GM12878 (cell line): Measurements from ENCODE around the gene GTPBP4. TPM values are rescaled to one million over a fixed set of nuclear protein-coding genes. Genes with fewer than 3 reads are reported as not detected.

ENCODE experiments used
- ATAC-seq: fragments of 200-7000 bp; cut with Tn5 transposase; 3 replicates; pipeline ENCODE4 v1.9.1; 2020; ENCODE audit warnings: mild to moderate bottlenecking, moderate library complexity
- BruUV-seq: library from RNA; stranded (reverse); fragments of 400-500 nt; replicated peaks from 2 replicates; lab custom pipeline; 2021; lab: Mats Ljungman, UMichigan
- CTCF ChIA-PET: fragments of 300-600 bp; sonication (Branson Sonifier 250); formaldehyde crosslinking; extraction: SDS; loops from one replicate; lab custom pipeline; 2021; ENCODE audit warnings: inconsistent platforms; lab: Yijun Ruan, JAX
- POLR2A ChIA-PET: fragments of 350-600 bp; formaldehyde crosslinking; extraction: SDS; loops from one replicate; lab custom pipeline; 2021; ENCODE audit warnings: inconsistent platforms; lab: Charles Lee
- RAD21 ChIA-PET: fragments of 300-600 bp; sonication (Branson Sonifier 250); formaldehyde crosslinking; loops from one replicate; lab custom pipeline; 2023; ENCODE audit warnings: antibody characterized with exemption; ENCODE audit not compliant: unreplicated experiment; lab: Charles Lee
- SMC1A ChIA-PET: fragments of 300-600 bp; sonication (Branson Sonifier 250); formaldehyde crosslinking; loops from one replicate; lab custom pipeline; 2023; ENCODE audit not compliant: unreplicated experiment, uncharacterized antibody; lab: Charles Lee
- DNase-seq: peaks from one replicate; pipeline ENCODE4 v3.0.0-alpha.2; 2011; ENCODE audit warnings: low read depth, low spot score
- FAIRE-seq: peaks from 3 replicates; lab custom pipeline; 2011; peaks lifted over from hg19 to GRCh38; lab: Jason Lieb, UNC
- H2AFZ ChIP-seq: 2 replicates; pipeline ENCODE4 v1.6.0; 2011; ENCODE audit warnings: low read depth, low read length, control low read depth; ENCODE audit not compliant: control insufficient read depth
- H3K27ac ChIP-seq: 2 replicates; pipeline ENCODE4 v1.5.1; 2011; ENCODE audit warnings: control low read depth; ENCODE audit not compliant: control insufficient read depth, insufficient read depth
- H3K27me3 ChIP-seq, 2 experiments: replicated peaks in 1 of 2; 2 replicates each; pipeline versions ENCODE4 v1.6.0 to v1.6.1; 2011; ENCODE audit warnings: low read length in 1 of 2; ENCODE audit not compliant: control insufficient read depth in 2 of 2, insufficient read depth in 2 of 2
- H3K36me3 ChIP-seq, 2 experiments: 2 replicates each; pipeline ENCODE4 v1.5.1; 2011; ENCODE audit warnings: low read length in 1 of 2; ENCODE audit not compliant: control insufficient read depth in 2 of 2, insufficient read depth in 2 of 2
- H3K4me1 ChIP-seq: 2 replicates; pipeline ENCODE4 v1.6.1; 2011; ENCODE audit warnings: mild to moderate bottlenecking, low read length, moderate library complexity, mixed read lengths; ENCODE audit not compliant: control insufficient read depth, insufficient read depth
- H3K4me2 ChIP-seq: 2 replicates; pipeline ENCODE4 v1.6.0; 2011; ENCODE audit warnings: control low read depth; ENCODE audit not compliant: control insufficient read depth, insufficient read depth
- H3K4me3 ChIP-seq: fragments of 200-600 bp; sonication (generic); 2 replicates; pipeline ENCODE4 v1.5.1; 2016
- H3K79me2 ChIP-seq: 2 replicates; pipeline ENCODE4 v1.6.0; 2011; ENCODE audit warnings: low read length; ENCODE audit not compliant: control insufficient read depth, insufficient read depth
- H3K9ac ChIP-seq: 2 replicates; pipeline ENCODE4 v1.8.0; 2011; ENCODE audit warnings: low read length, control low read depth, mixed read lengths; ENCODE audit not compliant: control insufficient read depth, insufficient read depth
- H3K9me3 ChIP-seq: replicated peaks from 3 replicates; pipeline ENCODE4 v1.5.1; 2011; ENCODE audit warnings: mild to moderate bottlenecking, low read length; ENCODE audit not compliant: control insufficient read depth, insufficient read depth
- H4K20me1 ChIP-seq: 2 replicates; pipeline ENCODE4 v1.6.0; 2011; ENCODE audit not compliant: control insufficient read depth, insufficient read depth
- BCL11A ChIP-seq: IDR thresholded peaks from 2 replicates; pipeline ENCODE4 v1.6.1; 2011; ENCODE audit warnings: low read depth, low read length
- CHD1 ChIP-seq: IDR thresholded peaks from 2 replicates; pipeline ENCODE4 v1.6.1; 2012; ENCODE audit warnings: low read depth, low read length, improper control_type of control experiment
- EGR1 ChIP-seq, 2 experiments: IDR thresholded peaks; 1 replicate in 1 of 2; 2 replicates in 1 of 2; pipeline ENCODE4 v1.6.1; 2011 to 2012; ENCODE audit warnings: low read depth in 2 of 2, low read length in 2 of 2, borderline replicate concordance in 1 of 2, mild to moderate bottlenecking in 1 of 2, moderate library complexity in 1 of 2
- IKZF1 ChIP-seq: fragments of 450-650 bp; conservative IDR thresholded peaks from 2 replicates; pipeline ENCODE4 v1.6.1; 2017; ENCODE audit warnings: antibody characterized with exemption, mild to moderate bottlenecking
- PAX5 ChIP-seq: IDR thresholded peaks from 2 replicates; pipeline ENCODE4 v1.6.1; 2011; ENCODE audit warnings: low read depth, low read length, borderline replicate concordance
- TCF12 ChIP-seq: IDR thresholded peaks from 2 replicates; pipeline ENCODE4 v1.6.1; 2011; ENCODE audit warnings: low read depth, mild to moderate bottlenecking, low read length
- ZNF217 ChIP-seq: fragments of 450-650 bp; IDR thresholded peaks from 2 replicates; pipeline ENCODE4 v1.6.1; 2017; ENCODE audit warnings: antibody characterized with exemption, mild to moderate bottlenecking
- ZZZ3 ChIP-seq: IDR thresholded peaks from 2 replicates; pipeline ENCODE4 v1.6.1; 2011; ENCODE audit warnings: low read depth; ENCODE audit not compliant: control insufficient read depth, insufficient read length
- WGBS: methylation state at CpG from one replicate; pipeline ENCODE4 v1.1.6; 2016; ENCODE audit warnings: low lambda C conversion rate; ENCODE audit not compliant: insufficient replicate concordance, insufficient coverage; ENCODE audit errors: missing lambda C conversion rate; 5-methylcytosine and 5-hydroxymethylcytosine counted together
- in situ Hi-C: fragments of 300-500 bp; cut with MboI; formaldehyde crosslinking; loops from 9 replicates; pipeline ENCODE4 v1.14.3; 2018; ENCODE audit warnings: mixed read lengths
- intact Hi-C: fragments of 100-400 bp; cut with micrococcal nuclease; formaldehyde crosslinking; loops from one replicate; pipeline ENCODE4 v1.14.2; 2022; ENCODE audit not compliant: unreplicated experiment
- polyA plus RNA-seq, 11 experiments: library from polyadenylated mRNA; depleted of rRNA in 4 of 11; unstranded in 6 of 11; stranded (reverse) in 5 of 11; fragments of >200 nt; fragmentation: Nextera tagmentation in 4 of 11; fragmentation: Illumina TruSeq in 1 of 11; extraction: Ambion mirVana in 4 of 11; extraction: Trizol in 1 of 11; gene quantifications; 1 replicate in 1 of 11; 2 replicates in 10 of 11; pipeline versions ENCODE4 v1.2.1 to v1.2.3, GENCODE V29; 2011 to 2016; ENCODE audit warnings: inconsistent platforms in 2 of 11, missing spikeins in 2 of 11, low read depth in 1 of 11
- total RNA-seq, 4 experiments: library from RNA; depleted of rRNA in 3 of 4; stranded (reverse); fragments of >200 nt in 3 of 4; fragmentation: Illumina TruSeq in 1 of 4; extraction: Trizol in 1 of 4; gene quantifications; 2 replicates each; pipeline versions ENCODE4 v1.2.1 to v1.2.3, GENCODE V29; 2013 to 2021
- TF ChIP-seq, protein P1 (sequence below): fragments of 450-650 bp; IDR thresholded peaks from 2 replicates; pipeline ENCODE4 v1.6.1; 2018; ENCODE audit warnings: mild to moderate bottlenecking, low read depth, moderate library complexity; ENCODE audit not compliant: partially characterized antibody
- TF ChIP-seq, protein P2 (sequence below): fragments of 450-650 bp; IDR thresholded peaks from 2 replicates; pipeline ENCODE4 v1.6.1; 2017; ENCODE audit warnings: mild to moderate bottlenecking, moderate library complexity
- TF ChIP-seq, protein P3 (sequence below): IDR thresholded peaks from 2 replicates; pipeline ENCODE4 v1.6.1; 2012; ENCODE audit warnings: low read length, inconsistent platforms

Gene GTPBP4
- total and polyA plus RNA-seq, 10 of the 15 experiments (the other 5 are each of a cell fraction or from before 2014, with no cell fraction given), result 58.5 to 118 (median 71.4) TPM

DNA sequence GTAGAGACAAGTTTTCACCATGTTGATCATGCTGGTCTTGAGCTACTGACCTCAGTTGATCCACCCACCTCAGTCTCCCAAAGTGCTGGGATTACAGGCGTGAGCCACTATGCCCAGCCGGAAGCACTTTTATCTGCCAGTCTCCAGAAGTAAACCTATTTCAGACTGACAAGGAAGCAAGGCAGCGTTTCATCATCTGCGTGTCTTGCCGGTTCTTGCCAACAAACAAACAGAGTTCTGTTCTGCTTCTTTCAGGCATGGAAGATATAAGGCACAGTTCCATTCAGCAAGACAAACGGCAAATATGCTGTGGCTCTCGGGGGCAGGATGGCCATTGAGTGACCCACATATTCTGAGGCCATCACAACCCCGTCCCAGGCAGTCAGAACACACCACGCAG is 41.2 kb upstream of the GTPBP4 start:
- FAIRE-seq (no peak), DNase-seq (no peak), ATAC-seq (no peak)
- 88% methylated on average over 9 of the region's 9 CpGs for WGBS
- BruUV-seq, result no TSS peak
- no peak overlapping the region for H3K4me2 ChIP-seq
- POLR2A ChIA-PET, result no interaction called here
- H3K4me1 ChIP-seq, result peaks cover 17% of the 10 kb centered on the region
- TF ChIP-seq, protein P1, sequence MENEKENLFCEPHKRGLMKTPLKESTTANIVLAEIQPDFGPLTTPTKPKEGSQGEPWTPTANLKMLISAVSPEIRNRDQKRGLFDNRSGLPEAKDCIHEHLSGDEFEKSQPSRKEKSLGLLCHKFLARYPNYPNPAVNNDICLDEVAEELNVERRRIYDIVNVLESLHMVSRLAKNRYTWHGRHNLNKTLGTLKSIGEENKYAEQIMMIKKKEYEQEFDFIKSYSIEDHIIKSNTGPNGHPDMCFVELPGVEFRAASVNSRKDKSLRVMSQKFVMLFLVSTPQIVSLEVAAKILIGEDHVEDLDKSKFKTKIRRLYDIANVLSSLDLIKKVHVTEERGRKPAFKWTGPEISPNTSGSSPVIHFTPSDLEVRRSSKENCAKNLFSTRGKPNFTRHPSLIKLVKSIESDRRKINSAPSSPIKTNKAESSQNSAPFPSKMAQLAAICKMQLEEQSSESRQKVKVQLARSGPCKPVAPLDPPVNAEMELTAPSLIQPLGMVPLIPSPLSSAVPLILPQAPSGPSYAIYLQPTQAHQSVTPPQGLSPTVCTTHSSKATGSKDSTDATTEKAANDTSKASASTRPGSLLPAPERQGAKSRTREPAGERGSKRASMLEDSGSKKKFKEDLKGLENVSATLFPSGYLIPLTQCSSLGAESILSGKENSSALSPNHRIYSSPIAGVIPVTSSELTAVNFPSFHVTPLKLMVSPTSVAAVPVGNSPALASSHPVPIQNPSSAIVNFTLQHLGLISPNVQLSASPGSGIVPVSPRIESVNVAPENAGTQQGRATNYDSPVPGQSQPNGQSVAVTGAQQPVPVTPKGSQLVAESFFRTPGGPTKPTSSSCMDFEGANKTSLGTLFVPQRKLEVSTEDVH, result no peak
- no peak for TF ChIP-seq TCF12
- no peak for TF ChIP-seq CHD1
- no peak for TF ChIP-seq BCL11A
- TF ChIP-seq, protein P2, sequence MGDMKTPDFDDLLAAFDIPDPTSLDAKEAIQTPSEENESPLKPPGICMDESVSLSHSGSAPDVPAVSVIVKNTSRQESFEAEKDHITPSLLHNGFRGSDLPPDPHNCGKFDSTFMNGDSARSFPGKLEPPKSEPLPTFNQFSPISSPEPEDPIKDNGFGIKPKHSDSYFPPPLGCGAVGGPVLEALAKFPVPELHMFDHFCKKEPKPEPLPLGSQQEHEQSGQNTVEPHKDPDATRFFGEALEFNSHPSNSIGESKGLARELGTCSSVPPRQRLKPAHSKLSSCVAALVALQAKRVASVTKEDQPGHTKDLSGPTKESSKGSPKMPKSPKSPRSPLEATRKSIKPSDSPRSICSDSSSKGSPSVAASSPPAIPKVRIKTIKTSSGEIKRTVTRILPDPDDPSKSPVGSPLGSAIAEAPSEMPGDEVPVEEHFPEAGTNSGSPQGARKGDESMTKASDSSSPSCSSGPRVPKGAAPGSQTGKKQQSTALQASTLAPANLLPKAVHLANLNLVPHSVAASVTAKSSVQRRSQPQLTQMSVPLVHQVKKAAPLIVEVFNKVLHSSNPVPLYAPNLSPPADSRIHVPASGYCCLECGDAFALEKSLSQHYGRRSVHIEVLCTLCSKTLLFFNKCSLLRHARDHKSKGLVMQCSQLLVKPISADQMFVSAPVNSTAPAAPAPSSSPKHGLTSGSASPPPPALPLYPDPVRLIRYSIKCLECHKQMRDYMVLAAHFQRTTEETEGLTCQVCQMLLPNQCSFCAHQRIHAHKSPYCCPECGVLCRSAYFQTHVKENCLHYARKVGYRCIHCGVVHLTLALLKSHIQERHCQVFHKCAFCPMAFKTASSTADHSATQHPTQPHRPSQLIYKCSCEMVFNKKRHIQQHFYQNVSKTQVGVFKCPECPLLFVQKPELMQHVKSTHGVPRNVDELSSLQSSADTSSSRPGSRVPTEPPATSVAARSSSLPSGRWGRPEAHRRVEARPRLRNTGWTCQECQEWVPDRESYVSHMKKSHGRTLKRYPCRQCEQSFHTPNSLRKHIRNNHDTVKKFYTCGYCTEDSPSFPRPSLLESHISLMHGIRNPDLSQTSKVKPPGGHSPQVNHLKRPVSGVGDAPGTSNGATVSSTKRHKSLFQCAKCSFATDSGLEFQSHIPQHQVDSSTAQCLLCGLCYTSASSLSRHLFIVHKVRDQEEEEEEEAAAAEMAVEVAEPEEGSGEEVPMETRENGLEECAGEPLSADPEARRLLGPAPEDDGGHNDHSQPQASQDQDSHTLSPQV, result no peak
- no peak for TF ChIP-seq PAX5
- TF ChIP-seq IKZF1, result no peak
- TF ChIP-seq ZNF217, result no peak
- TF ChIP-seq, protein P3, sequence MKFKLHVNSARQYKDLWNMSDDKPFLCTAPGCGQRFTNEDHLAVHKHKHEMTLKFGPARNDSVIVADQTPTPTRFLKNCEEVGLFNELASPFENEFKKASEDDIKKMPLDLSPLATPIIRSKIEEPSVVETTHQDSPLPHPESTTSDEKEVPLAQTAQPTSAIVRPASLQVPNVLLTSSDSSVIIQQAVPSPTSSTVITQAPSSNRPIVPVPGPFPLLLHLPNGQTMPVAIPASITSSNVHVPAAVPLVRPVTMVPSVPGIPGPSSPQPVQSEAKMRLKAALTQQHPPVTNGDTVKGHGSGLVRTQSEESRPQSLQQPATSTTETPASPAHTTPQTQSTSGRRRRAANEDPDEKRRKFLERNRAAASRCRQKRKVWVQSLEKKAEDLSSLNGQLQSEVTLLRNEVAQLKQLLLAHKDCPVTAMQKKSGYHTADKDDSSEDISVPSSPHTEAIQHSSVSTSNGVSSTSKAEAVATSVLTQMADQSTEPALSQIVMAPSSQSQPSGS, result no peak
- no peak for TF ChIP-seq ZZZ3
- no peak for TF ChIP-seq EGR1 (IDR thresholded peaks at IDR 0.05; ENCODE audit: borderline replicate concordance in 1 of 2, low read depth in 2 of 2, low read length in 2 of 2)
- H3K27ac ChIP-seq, result no peak overlapping the region
- H3K27me3 ChIP-seq, result no peaks in the 10 kb centered on the region; a peak in 2 of 4 replicates
- no peaks in the 10 kb centered on the region for H3K36me3 ChIP-seq
- no peaks in the 10 kb centered on the region; the same call in 2 of the 3 replicates for H3K9me3 ChIP-seq
- RAD21 ChIA-PET, result no interaction called here
- CTCF ChIA-PET, result no interaction called here
- H3K79me2 ChIP-seq, result no peaks in the 10 kb centered on the region
- SMC1A ChIA-PET, result no interaction called here
- H2AFZ ChIP-seq, result no peak overlapping the region
- H3K9ac ChIP-seq, result no peak overlapping the region
- intact Hi-C loops, result no loop called here
- no peak overlapping the region for H3K4me3 ChIP-seq
- no peaks in the 10 kb centered on the region for H4K20me1 ChIP-seq
- in situ Hi-C loops, result no loop called here
